Neutrophil (primary cell): ENCODE results near the gene CILP2.

Experiments
- H3K27ac ChIP-seq: fragments of 200-600 bp; sonication (generic); 2 replicates; pipeline ENCODE4 v1.5.1; 2016; ENCODE audit warnings: mild to moderate bottlenecking, moderate library complexity
- H3K27me3 ChIP-seq: fragments of 200-600 bp; sonication (generic); 2 replicates; pipeline ENCODE4 v1.6.0; 2016; ENCODE audit warnings: mild to moderate bottlenecking
- H3K36me3 ChIP-seq: fragments of 200-600 bp; sonication (generic); 2 replicates; pipeline ENCODE4 v1.5.1; 2017
- H3K4me1 ChIP-seq, 2 experiments: fragments of 200-600 bp in 1 of 2; sonication (generic) in 1 of 2; 1 replicate in 1 of 2; 2 replicates in 1 of 2; pipeline versions ENCODE4 v1.5.1 to v1.6.1; 2013 to 2016; ENCODE audit warnings: low read depth in 1 of 2, low read length in 1 of 2, mild to moderate bottlenecking in 1 of 2, moderate library complexity in 1 of 2; ENCODE audit not compliant: control insufficient read depth in 1 of 2, insufficient read depth in 1 of 2
- H3K4me3 ChIP-seq, 2 experiments: fragments of 200-600 bp in 1 of 2; sonication (generic) in 1 of 2; 1 replicate in 1 of 2; 2 replicates in 1 of 2; pipeline ENCODE4 v1.5.1; 2013 to 2016; ENCODE audit warnings: low read depth in 1 of 2, low read length in 1 of 2, mild to moderate bottlenecking in 1 of 2, moderate library complexity in 1 of 2
- H3K9me3 ChIP-seq: fragments of 200-600 bp; sonication (generic); 2 replicates; pipeline ENCODE4 v1.5.1; 2016
- TF ChIP-seq, protein P1 (sequence below): fragments of 200-600 bp; sonication (generic); IDR thresholded peaks from 2 replicates; pipeline ENCODE4 v1.5.1; 2016; ENCODE audit warnings: antibody characterized with exemption

The CILP2 gene

DNA sequence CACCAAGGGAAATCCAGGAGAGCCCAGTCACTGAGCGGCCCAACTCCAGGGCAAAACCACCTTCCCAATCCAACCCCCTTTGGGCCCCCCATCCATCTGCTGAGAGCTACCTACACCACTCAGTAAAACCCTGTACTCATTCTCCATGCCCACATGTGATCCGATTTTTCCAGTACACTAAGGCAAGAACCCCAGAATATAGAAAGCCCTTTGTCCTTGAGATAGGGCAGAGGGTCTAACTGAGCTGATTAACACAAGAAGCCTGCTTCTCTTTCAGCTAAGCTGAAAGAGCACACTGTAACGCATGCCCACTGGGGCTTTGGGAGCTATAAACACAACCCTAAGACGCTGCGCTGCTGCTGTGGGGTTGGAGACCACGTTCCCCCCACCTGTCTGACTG is 44.4 kb downstream of the CILP2 start:
- Histone ChIP-seq H3K4me1 (no peaks in the 10 kb centered on the region), H3K9me3 (no peaks in the 10 kb centered on the region), H3K4me3 (no peak overlapping the region), H3K27me3 (no peaks in the 10 kb centered on the region), H3K36me3 (no peaks in the 10 kb centered on the region), H3K27ac (no peak overlapping the region)
- TF ChIP-seq, protein P1, sequence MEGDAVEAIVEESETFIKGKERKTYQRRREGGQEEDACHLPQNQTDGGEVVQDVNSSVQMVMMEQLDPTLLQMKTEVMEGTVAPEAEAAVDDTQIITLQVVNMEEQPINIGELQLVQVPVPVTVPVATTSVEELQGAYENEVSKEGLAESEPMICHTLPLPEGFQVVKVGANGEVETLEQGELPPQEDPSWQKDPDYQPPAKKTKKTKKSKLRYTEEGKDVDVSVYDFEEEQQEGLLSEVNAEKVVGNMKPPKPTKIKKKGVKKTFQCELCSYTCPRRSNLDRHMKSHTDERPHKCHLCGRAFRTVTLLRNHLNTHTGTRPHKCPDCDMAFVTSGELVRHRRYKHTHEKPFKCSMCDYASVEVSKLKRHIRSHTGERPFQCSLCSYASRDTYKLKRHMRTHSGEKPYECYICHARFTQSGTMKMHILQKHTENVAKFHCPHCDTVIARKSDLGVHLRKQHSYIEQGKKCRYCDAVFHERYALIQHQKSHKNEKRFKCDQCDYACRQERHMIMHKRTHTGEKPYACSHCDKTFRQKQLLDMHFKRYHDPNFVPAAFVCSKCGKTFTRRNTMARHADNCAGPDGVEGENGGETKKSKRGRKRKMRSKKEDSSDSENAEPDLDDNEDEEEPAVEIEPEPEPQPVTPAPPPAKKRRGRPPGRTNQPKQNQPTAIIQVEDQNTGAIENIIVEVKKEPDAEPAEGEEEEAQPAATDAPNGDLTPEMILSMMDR = no peak

DNA sequence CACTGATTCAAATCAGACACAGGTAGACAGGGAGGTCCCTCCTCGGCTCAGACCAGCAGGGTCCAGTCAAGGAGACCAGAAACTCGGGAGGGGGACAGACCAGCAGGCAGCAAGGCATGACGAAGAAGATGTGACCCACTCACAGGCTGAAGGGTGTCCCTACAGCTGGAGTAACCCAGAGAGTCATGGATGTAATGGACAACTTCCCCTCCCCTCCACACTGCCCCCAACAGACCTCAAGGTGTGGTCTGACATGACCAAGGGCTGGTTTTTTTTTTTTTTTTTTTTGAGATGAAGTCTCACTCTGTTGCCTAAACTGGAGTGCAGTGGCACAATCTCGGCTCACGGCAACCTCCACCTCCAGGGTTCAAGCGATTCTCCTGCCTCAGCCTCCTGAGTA is 46.3 kb downstream of the CILP2 start:
- H3K9me3 ChIP-seq = no peaks in the 10 kb centered on the region
- no peaks in the 10 kb centered on the region for H3K36me3 ChIP-seq
- H3K4me1 ChIP-seq = no peaks in the 10 kb centered on the region
- TF ChIP-seq, protein P1 = no peak
- H3K4me3 ChIP-seq = no peak overlapping the region
- H3K27me3 ChIP-seq = no peaks in the 10 kb centered on the region
- no peak overlapping the region for H3K27ac ChIP-seq

DNA sequence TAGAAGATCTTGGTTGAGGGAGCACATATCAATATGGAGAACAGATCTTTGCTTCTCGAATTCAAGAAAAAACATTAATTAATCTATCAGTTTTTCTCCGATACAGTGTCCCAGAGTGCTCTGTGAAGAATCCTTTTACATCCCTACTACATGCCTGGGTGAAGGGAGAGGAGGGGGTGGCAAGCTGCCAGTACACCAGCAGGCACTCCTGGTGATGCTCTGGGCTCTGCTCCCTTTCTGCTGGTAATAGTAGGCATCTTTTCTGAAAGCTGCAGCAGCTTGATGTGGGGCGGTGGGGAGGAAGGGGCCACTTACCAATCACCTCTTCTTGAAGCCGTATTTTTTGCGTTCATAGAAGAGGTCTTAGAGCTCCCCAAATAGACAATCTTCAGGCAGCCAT is 49.7 kb downstream of the CILP2 start:
- no peak overlapping the region for H3K27ac ChIP-seq

DNA sequence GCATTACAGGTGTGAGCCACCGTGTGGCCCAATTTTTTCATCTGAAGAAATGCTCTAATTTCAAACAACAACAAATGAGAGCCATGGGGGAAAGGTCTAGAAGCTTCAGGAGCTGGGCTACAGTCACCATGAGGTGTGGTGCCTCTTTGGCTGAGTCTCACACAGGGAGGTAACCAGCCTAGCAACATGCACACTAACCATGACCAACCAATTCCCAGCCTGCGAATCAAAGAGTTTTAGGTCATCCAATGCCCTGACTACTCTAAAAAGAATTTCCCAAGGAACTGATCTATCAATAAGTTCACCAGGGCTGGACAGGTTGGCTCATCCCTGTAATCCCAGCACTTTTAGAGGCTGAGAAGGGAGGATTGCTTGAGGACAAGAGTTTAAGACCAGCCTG is 50.5 kb downstream of the CILP2 start:
- no peaks in the 10 kb centered on the region for H3K4me1 ChIP-seq
- TF ChIP-seq, protein P1 = no peak
- no peak overlapping the region for H3K27ac ChIP-seq
- H3K4me3 ChIP-seq = no peak overlapping the region
- no peaks in the 10 kb centered on the region for H3K27me3 ChIP-seq
- H3K9me3 ChIP-seq = no peaks in the 10 kb centered on the region
- no peaks in the 10 kb centered on the region for H3K36me3 ChIP-seq

More for the DNA sequence above, 49.7 kb downstream of the CILP2 start:
- Histone ChIP-seq H3K9me3 (no peaks in the 10 kb centered on the region), H3K36me3 (no peaks in the 10 kb centered on the region), H3K27me3 (no peaks in the 10 kb centered on the region), H3K4me3 (no peak overlapping the region), H3K4me1 (no peaks in the 10 kb centered on the region)
- TF ChIP-seq, protein P1 = no peak

DNA sequence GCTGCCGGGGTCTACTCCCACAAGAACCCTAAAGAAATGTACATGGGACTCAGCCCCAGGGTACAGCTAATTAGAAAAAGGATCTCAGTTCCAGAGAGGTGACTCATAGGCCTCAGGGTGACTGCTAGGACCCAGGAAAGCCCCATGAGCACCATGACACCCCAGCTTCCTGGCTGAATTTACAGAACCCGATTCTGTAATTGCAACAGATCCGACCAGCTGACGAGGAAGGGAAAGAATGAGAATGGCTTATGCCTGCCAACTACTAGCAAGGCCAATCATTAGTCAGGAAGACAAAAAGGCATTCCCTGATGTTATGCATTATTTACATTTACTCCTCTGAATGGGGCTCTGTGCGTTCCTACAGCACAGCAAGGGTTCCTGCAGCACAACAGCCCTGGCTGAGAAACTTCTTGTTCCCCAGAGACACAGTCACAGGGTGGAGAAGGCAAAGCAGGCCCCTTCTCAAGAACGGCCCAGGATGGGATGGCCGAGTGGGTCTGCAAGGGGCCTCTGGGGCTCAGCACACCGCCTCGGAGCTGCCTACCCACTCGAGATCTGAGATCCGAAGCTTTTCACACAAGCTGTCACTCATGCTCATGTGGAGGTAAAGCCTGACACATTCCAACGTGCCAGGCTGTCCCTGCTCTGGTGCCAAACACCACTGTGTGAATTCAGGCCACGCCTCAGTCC is 53.2 kb downstream of the CILP2 start:
- Histone ChIP-seq H3K4me3 (no peak overlapping the region), H3K27me3 (no peaks in the 10 kb centered on the region), H3K9me3 (no peaks in the 10 kb centered on the region), H3K27ac (no peak overlapping the region), H3K36me3 (no peaks in the 10 kb centered on the region), H3K4me1 (no peaks in the 10 kb centered on the region)
- TF ChIP-seq, protein P1 = no peak
